GM12875 (cell line): ENCODE results near the gene STK32C.

Experiments
- H3K4me3 ChIP-seq: one replicate; pipeline ENCODE4 v1.5.1; 2011; ENCODE audit warnings: low read depth, low read length, control low read depth
- CTCF ChIP-seq: IDR thresholded peaks from 2 replicates; pipeline ENCODE4 v1.5.1; 2011; ENCODE audit warnings: low read depth, mild to moderate bottlenecking, control low read depth, inconsistent platforms, low read length, moderate library complexity, borderline replicate concordance; ENCODE audit not compliant: insufficient read depth

The STK32C gene

GRCh38 chr10:132347211-132347930, 39.6 kb upstream of the STK32C start:
- H3K4me3 ChIP-seq = no peak overlapping the region
- no peak for TF ChIP-seq CTCF

GRCh38 chr10:132346806-132347205, 39.1 kb upstream of the STK32C start:
- TF ChIP-seq CTCF = no peak

GRCh38 chr10:132345345-132345744, 37.6 kb upstream of the STK32C start:
- H3K4me3 ChIP-seq = no peak overlapping the region
- TF ChIP-seq CTCF = no peak

More at GRCh38 chr10:132346806-132347205, 39.1 kb upstream of the STK32C start:
- no peak overlapping the region for H3K4me3 ChIP-seq

GRCh38 chr10:132344386-132344785, 36.6 kb upstream of the STK32C start:
- no peak for TF ChIP-seq CTCF
- no peak overlapping the region for H3K4me3 ChIP-seq

- H3K4me3 ChIP-seq = no peak overlapping the region
- TF ChIP-seq CTCF = no peak
These were observed 34.8 kb upstream of the STK32C start for GRCh38 chr10:132342553-132342952.

- TF ChIP-seq CTCF = no peak
- no peak overlapping the region for H3K4me3 ChIP-seq
These were observed 34.0 kb upstream of the STK32C start for GRCh38 chr10:132341781-132342180.

- no peak for TF ChIP-seq CTCF
These were observed 33.3 kb upstream of the STK32C start for GRCh38 chr10:132341017-132341416.

More at GRCh38 chr10:132341017-132341416, 33.3 kb upstream of the STK32C start:
- H3K4me3 ChIP-seq = no peak overlapping the region
